Mesenchymal stem cell (in vitro differentiated cells and primary cell): ENCODE results near the gene SMOC2.
"Not testable (repeated sequence)": the region's sequence is repeated elsewhere in the genome, so short reads cannot be mapped to it uniquely, and the experiment has no call there.

ENCODE experiments used
- DNase-seq: peaks from one replicate; pipeline ENCODE4 v3.0.0-alpha.2; 2013
- H2AFZ ChIP-seq: one replicate; pipeline ENCODE4 v1.6.1; 2013; ENCODE audit warnings: low read depth, mild to moderate bottlenecking, control low read depth, inconsistent platforms, low read length, moderate library complexity
- H2AK5ac ChIP-seq: 2 replicates; pipeline ENCODE4 v1.6.1; 2013; ENCODE audit warnings: low read length, moderate library complexity, mild to moderate bottlenecking, inconsistent platforms; ENCODE audit not compliant: severe bottlenecking
- H2BK120ac ChIP-seq: one replicate; pipeline ENCODE4 v1.6.1; 2013; ENCODE audit warnings: low read depth, mild to moderate bottlenecking, inconsistent platforms, low read length, moderate library complexity
- H2BK12ac ChIP-seq, 2 experiments: one replicate each; pipeline ENCODE4 v1.6.1; 2013; ENCODE audit warnings: inconsistent platforms in 2 of 2, low read length in 2 of 2, mild to moderate bottlenecking in 2 of 2, moderate library complexity in 2 of 2, control low read depth in 1 of 2
- H2BK15ac ChIP-seq: one replicate; pipeline ENCODE4 v1.6.1; 2013; ENCODE audit warnings: mild to moderate bottlenecking, low read depth, inconsistent platforms; ENCODE audit not compliant: poor library complexity, severe bottlenecking
- H2BK5ac ChIP-seq: 2 replicates; pipeline ENCODE4 v1.6.1; 2013; ENCODE audit warnings: low read depth, mild to moderate bottlenecking, low read length, control low read depth, inconsistent platforms; ENCODE audit not compliant: poor library complexity, severe bottlenecking
- H3K14ac ChIP-seq, 2 experiments: one replicate each; pipeline ENCODE4 v1.6.1; 2013; ENCODE audit warnings: inconsistent platforms in 2 of 2, low read length in 2 of 2, control low read depth in 1 of 2, mild to moderate bottlenecking in 1 of 2, moderate library complexity in 1 of 2
- H3K18ac ChIP-seq, 2 experiments: one replicate each; pipeline ENCODE4 v1.6.1; 2013; ENCODE audit warnings: inconsistent platforms in 2 of 2, low read length in 2 of 2, control low read depth in 1 of 2, low read depth in 1 of 2, mild to moderate bottlenecking in 1 of 2
- H3K23ac ChIP-seq, 2 experiments: one replicate each; pipeline ENCODE4 v1.6.1; 2013; ENCODE audit warnings: inconsistent platforms in 2 of 2, low read length in 2 of 2, mild to moderate bottlenecking in 2 of 2, moderate library complexity in 2 of 2, control low read depth in 1 of 2
- H3K27ac ChIP-seq: 2 replicates; pipeline ENCODE4 v1.5.1; 2013; ENCODE audit warnings: mild to moderate bottlenecking, moderate library complexity, low read length, control low read depth, inconsistent platforms; ENCODE audit not compliant: poor library complexity, severe bottlenecking
- H3K27me3 ChIP-seq, 2 experiments: 2 replicates each; pipeline versions ENCODE4 v1.6.1 to v1.7.0; 2013; ENCODE audit warnings: low read length in 2 of 2, mild to moderate bottlenecking in 2 of 2, moderate library complexity in 2 of 2, control low read depth in 1 of 2, inconsistent platforms in 1 of 2; ENCODE audit not compliant: control insufficient read depth in 1 of 2, insufficient read depth in 1 of 2
- H3K36me3 ChIP-seq, 2 experiments: 2 replicates each; pipeline versions ENCODE4 v1.6.1 to v1.7.0; 2013; ENCODE audit warnings: low read length in 2 of 2, control low read depth in 1 of 2, inconsistent platforms in 1 of 2, low read depth in 1 of 2, mild to moderate bottlenecking in 1 of 2; ENCODE audit not compliant: insufficient read depth in 2 of 2, control insufficient read depth in 1 of 2
- H3K4ac ChIP-seq, 2 experiments: one replicate each; pipeline ENCODE4 v1.6.1; 2013; ENCODE audit warnings: inconsistent platforms in 2 of 2, low read length in 2 of 2, mild to moderate bottlenecking in 2 of 2, moderate library complexity in 2 of 2, control low read depth in 1 of 2, low read depth in 1 of 2
- H3K4me1 ChIP-seq: 2 replicates; pipeline ENCODE4 v1.6.1; 2013; ENCODE audit warnings: low read depth, low read length, control low read depth; ENCODE audit not compliant: control insufficient read depth, insufficient read depth
- H3K4me2 ChIP-seq: 2 replicates; pipeline ENCODE4 v1.6.1; 2013; ENCODE audit warnings: low read length, mild to moderate bottlenecking, inconsistent platforms; ENCODE audit not compliant: poor library complexity, severe bottlenecking
- H3K4me3 ChIP-seq, 2 experiments: 2 replicates each; pipeline versions ENCODE4 v1.5.1 to v1.7.0; 2013; ENCODE audit warnings: low read length in 2 of 2, mild to moderate bottlenecking in 2 of 2, control low read depth in 1 of 2, low read depth in 1 of 2; ENCODE audit not compliant: insufficient read depth in 1 of 2
- H3K79me1 ChIP-seq: replicated peaks from 2 replicates; pipeline ENCODE4 v1.6.1; 2013; ENCODE audit warnings: mild to moderate bottlenecking, control low read depth, low read length, inconsistent platforms; ENCODE audit not compliant: poor library complexity, severe bottlenecking
- H3K9ac ChIP-seq: 2 replicates; pipeline ENCODE4 v1.7.0; 2013; ENCODE audit warnings: mild to moderate bottlenecking, low read length, moderate library complexity
- H3K9me3 ChIP-seq: 2 replicates; pipeline ENCODE4 v1.7.0; 2013; ENCODE audit warnings: mild to moderate bottlenecking, low read length; ENCODE audit not compliant: control insufficient read depth
- H4K8ac ChIP-seq: one replicate; pipeline ENCODE4 v1.6.1; 2013; ENCODE audit warnings: inconsistent platforms, mild to moderate bottlenecking, low read length, moderate library complexity
- H4K91ac ChIP-seq: one replicate; pipeline ENCODE4 v1.6.1; 2013; ENCODE audit warnings: mild to moderate bottlenecking, low read length, inconsistent platforms
- WGBS: methylation state at CpG from one replicate; pipeline ENCODE4 v1.1.7; 2013; ENCODE audit warnings: mixed read lengths; 5-methylcytosine and 5-hydroxymethylcytosine counted together

The SMOC2 gene

GRCh38 chr6:168675933-168676551 lies 235.1 kb downstream of the SMOC2 start:
- H3K9me3 ChIP-seq: no peaks in the 10 kb centered on the region
- no peak overlapping the region for H3K27ac ChIP-seq
- H3K14ac ChIP-seq: no peak overlapping the region
- WGBS: 89% methylated on average over 10 of the region's 11 CpGs
- peaks cover 7% of the 10 kb centered on the region for H3K4me1 ChIP-seq
- H2BK120ac ChIP-seq: no peak overlapping the region
- H2BK12ac ChIP-seq: no peak overlapping the region
- H2AFZ ChIP-seq: no peak overlapping the region
- H3K4me2 ChIP-seq: no peak overlapping the region
- no peak overlapping the region for H4K8ac ChIP-seq
- H2AK5ac ChIP-seq: no peak overlapping the region
- H3K23ac ChIP-seq: no peak overlapping the region
- H2BK15ac ChIP-seq: no peak overlapping the region
- DNase-seq: no peak
- H2BK5ac ChIP-seq: no peak overlapping the region
- H3K4ac ChIP-seq: no peak overlapping the region
- H3K9ac ChIP-seq: no peak overlapping the region
- H3K36me3 ChIP-seq: no peaks in the 10 kb centered on the region
- H4K91ac ChIP-seq: no peak overlapping the region
- H3K4me3 ChIP-seq: no peak overlapping the region
- H3K18ac ChIP-seq: no peak overlapping the region
- H3K79me1 ChIP-seq: no peaks in the 10 kb centered on the region
- H3K27me3 ChIP-seq: peaks cover 0 to 7% of the 10 kb centered on the region in 2 experiments

- Histone ChIP-seq H4K91ac (no peak overlapping the region), H3K4me1 (peaks cover 7% of the 10 kb centered on the region), H3K9me3 (no peaks in the 10 kb centered on the region), H2BK5ac (no peak overlapping the region), H3K27me3 (peaks cover 0 to 7% of the 10 kb centered on the region in 2 experiments), H3K4me3 (no peak overlapping the region), H3K18ac (no peak overlapping the region), H4K8ac (no peak overlapping the region), H3K14ac (no peak overlapping the region), H2BK120ac (no peak overlapping the region), H2BK15ac (no peak overlapping the region), H2AFZ (no peak overlapping the region), H2AK5ac (no peak overlapping the region), H3K4ac (no peak overlapping the region), H2BK12ac (no peak overlapping the region), H3K23ac (no peak overlapping the region), H3K27ac (no peak overlapping the region), H3K36me3 (no peaks in the 10 kb centered on the region), H3K4me2 (no peak overlapping the region), H3K9ac (no peak overlapping the region), H3K79me1 (no peaks in the 10 kb centered on the region)
- DNase-seq: no peak
- WGBS: 75% methylated on average over 16 of the region's 16 CpGs
These were observed 235.8 kb downstream of the SMOC2 start for GRCh38 chr6:168676552-168677322.

GRCh38 chr6:168677323-168677781 lies 236.4 kb downstream of the SMOC2 start:
- 71% methylated on average over 4 of the region's 6 CpGs for WGBS
- not testable (repeated sequence) for H2BK120ac ChIP-seq, H3K36me3 ChIP-seq, H4K8ac ChIP-seq, H3K4ac ChIP-seq, H3K18ac ChIP-seq, H3K9me3 ChIP-seq, H3K14ac ChIP-seq, H3K79me1 ChIP-seq, H3K27me3 ChIP-seq, H3K9ac ChIP-seq, H3K4me1 ChIP-seq, H3K4me3 ChIP-seq, H3K27ac ChIP-seq, H2BK5ac ChIP-seq, H2AK5ac ChIP-seq, DNase-seq, H3K4me2 ChIP-seq, H2BK15ac ChIP-seq, H4K91ac ChIP-seq, H3K23ac ChIP-seq, H2AFZ ChIP-seq, H2BK12ac ChIP-seq

GRCh38 chr6:168678077-168678476 lies 237.1 kb downstream of the SMOC2 start:
- no peak overlapping the region for H3K18ac ChIP-seq
- H3K23ac ChIP-seq: no peak overlapping the region
- H3K27ac ChIP-seq: no peak overlapping the region
- peaks cover 7% of the 10 kb centered on the region for H3K4me1 ChIP-seq
- H3K4ac ChIP-seq: no peak overlapping the region
- H2AFZ ChIP-seq: no peak overlapping the region
- H2BK5ac ChIP-seq: no peak overlapping the region
- no peak for DNase-seq
- 56% methylated on average over 1 of the region's 1 CpG for WGBS
- H3K9me3 ChIP-seq: no peaks in the 10 kb centered on the region
- H2BK12ac ChIP-seq: no peak overlapping the region
- no peak overlapping the region for H4K91ac ChIP-seq
- no peak overlapping the region for H4K8ac ChIP-seq
- H3K4me3 ChIP-seq: no peak overlapping the region
- H3K27me3 ChIP-seq: peaks cover 0 to 7% of the 10 kb centered on the region in 2 experiments
- H2BK120ac ChIP-seq: no peak overlapping the region
- no peak overlapping the region for H2BK15ac ChIP-seq
- no peaks in the 10 kb centered on the region for H3K79me1 ChIP-seq
- no peak overlapping the region for H3K9ac ChIP-seq
- no peaks in the 10 kb centered on the region for H3K36me3 ChIP-seq
- H3K4me2 ChIP-seq: no peak overlapping the region
- no peak overlapping the region for H2AK5ac ChIP-seq
- H3K14ac ChIP-seq: no peak overlapping the region
